Fibroblast of skin of abdomen (primary cell): Measurements from ENCODE around the gene MYADM.
"Not testable (repeated sequence)": the region's sequence is repeated elsewhere in the genome, so short reads cannot be mapped to it uniquely, and the experiment has no call there.

Experiments
- DNase-seq: peaks from one replicate; pipeline ENCODE4 v3.0.0-alpha.2; 2013

Gene MYADM

DNA sequence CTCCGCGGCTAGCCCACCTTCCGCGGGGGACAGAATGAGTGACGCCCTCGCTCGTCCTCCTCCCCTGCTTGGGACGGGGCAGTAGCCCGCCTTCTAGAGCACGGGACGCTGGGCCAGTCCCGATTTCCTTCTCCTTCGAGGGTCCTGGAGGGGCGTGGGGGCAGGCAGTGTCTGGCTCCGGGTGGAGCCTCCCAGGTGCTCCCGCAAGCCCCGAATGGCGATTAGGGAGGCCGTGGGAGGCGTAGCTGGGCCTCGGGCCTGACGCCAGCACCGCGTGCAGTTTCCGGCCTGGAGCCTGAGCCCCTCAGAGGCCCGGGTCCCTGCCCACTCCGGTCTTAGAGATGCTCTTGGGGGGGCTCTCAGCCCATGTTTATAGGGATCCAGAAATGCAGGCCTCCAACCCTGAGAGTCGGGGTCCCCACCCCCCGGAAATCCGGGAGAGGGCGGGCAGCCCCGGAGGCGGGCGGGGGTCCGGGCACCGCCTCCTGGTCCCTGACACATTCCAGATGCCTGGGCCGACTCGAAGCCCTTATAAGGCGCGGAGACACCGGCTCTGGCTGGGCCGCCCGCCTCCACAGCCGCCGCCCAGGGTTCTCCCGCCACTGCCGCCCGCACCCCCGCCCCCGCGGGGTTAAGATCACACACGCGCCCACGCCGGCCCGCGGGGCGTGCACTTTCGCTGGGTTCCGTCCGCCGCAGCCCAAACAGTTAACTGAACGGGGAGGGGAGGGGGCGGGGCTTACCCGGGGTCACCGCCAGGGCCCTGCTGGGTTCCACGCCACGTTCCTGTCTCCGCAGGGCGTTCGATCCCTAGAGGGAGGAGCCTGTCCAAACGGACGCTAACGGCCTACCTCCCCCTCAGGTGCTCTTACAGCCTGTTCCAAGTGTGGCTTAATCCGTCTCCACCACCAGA is 1.5 kb downstream of the MYADM start:
- DNase-seq = peak; percentile 92

DNA sequence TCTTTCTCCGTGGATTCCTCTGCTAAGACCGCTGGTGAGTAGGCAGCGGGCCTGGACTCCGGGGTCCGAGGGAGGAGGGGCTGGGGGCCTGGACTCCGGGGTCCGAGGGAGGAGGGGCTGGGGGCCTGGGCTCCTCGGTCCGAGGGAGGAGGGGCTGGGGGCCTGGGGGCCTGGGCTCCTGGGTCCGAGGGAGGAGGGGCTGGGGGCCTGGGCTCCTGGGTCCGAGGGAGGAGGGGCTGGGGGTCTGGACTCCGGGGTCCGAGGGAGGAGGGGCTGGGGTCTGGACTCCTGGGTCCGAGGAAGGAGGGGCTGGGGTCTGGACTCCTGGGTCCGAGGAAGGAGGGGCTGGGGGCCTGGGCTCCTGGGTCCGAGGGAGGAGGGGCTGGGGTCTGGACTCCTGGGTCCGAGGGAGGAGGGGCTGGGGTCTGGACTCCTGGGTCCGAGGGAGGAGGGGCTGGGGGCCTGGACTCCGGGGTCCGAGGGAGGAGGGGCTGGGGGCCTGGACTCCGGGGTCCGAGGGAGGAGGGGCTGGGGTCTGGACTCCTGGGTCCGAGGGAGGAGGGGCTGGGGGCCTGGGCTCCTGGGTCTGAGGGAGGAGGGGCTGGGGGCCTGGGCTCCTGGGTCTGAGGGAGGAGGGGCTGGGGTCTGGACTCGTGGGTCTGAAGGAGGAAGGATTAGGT is 2.3 kb downstream of the MYADM start:
- not testable (repeated sequence) for DNase-seq

- DNase-seq = no peak
Measured at GRCh38 chr19:53870485-53870844, 2.8 kb downstream of the MYADM start.

DNA sequence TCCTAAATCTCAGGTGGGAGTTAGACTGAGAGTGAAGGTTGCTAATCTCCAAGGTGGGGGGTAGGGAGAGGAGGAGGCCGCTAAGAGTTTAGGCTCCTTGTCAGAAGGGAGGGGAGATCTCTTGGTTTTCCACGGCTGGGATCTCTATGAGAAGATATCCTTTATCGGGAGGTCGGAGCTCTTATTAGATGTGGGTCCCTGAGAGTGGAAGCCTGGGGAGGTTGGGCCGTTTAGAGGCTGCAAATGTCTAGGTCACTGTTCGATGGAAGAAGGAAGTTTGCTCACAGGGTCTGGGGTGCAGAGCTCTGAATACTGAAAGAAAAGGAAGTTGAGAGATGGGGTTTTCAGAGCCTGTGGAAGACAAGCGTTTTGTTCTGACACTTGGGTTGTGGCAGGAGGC is 3.8 kb downstream of the MYADM start:
- no peak for DNase-seq

- no peak for DNase-seq
Measured at GRCh38 chr19:53872762-53873161, 5.1 kb downstream of the MYADM start.

- no peak for DNase-seq
Measured at GRCh38 chr19:53873773-53874605, 6.3 kb downstream of the MYADM start.

DNA sequence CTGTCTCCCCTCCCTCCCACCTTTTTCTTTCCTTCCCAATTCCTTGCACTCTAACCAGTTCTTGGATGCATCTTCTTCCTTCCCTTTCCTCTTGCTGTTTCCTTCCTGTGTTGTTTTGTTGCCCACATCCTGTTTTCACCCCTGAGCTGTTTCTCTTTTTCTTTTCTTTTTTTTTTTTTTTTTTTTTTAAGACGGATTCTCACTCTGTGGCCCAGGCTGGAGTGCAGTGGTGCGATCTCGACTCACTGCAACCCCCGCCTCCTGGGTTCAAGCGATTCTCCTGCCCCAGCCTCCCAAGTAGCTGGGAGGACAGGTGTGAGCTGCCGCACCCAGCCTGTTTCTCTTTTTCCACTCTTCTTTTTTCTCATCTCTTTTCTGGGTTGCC is 6.9 kb downstream of the MYADM start:
- DNase-seq = no peak

DNA sequence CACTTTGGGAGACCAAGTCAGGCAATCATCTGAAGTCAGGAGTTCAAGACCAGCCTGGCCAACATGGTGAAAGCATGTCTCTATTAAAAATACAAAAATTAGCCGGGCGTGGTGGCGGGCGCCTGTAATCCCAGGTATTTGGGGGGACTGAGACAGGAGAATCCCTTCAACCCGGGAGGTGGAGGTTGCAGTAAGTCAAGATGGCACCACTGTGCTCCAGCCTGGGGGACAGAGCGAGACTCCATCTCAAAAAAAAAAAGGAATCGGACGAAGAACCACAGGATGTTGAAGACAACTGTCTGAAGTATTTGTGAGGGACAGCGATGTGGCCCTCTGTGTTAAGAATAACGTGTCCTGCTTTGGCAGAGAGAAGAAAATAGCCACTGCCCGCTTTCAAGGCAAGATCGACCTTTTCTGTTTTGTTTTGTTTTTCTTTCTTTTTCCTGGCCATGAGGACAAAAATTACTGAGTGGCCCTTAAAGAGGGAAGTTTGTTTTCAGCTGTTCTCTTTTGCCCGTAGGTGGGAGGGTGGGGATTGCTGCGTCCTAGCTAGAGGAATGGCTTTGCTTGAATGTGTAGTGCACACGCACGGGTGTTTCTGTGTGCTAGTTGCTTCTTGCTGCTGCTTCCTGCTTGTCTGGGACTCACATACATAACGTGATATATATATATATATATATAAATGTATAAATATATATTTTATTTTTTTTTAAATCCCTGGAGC is 8.1 kb downstream of the MYADM start:
- no peak for DNase-seq

DNA sequence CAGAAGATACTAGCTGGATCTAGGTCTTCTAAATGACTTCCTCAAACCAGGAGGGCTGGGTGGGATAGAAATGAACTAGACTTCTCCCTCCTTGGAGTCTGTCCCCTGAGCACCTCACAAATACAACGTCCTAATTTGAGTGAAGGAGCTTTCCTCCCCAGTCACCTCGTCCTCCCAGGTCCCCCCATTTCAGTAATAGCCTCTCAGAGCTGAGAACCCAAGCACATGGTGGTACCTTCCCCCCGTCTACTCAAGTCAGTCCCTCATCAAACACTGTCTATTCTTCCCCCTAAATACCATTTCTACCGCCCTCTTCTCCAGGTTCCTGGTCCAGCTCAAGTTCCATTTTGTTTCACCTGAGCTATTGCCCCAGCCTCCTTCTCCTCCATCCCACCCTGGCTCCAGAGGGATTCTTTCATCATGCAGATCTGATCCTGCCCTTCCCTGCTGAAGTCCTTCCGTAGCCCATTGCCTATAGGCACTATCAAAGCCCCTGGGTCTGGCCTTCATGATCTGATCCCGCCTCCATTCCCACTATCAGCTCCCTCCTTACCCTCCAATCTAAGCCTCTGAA is 9.1 kb downstream of the MYADM start:
- DNase-seq = no peak

DNA sequence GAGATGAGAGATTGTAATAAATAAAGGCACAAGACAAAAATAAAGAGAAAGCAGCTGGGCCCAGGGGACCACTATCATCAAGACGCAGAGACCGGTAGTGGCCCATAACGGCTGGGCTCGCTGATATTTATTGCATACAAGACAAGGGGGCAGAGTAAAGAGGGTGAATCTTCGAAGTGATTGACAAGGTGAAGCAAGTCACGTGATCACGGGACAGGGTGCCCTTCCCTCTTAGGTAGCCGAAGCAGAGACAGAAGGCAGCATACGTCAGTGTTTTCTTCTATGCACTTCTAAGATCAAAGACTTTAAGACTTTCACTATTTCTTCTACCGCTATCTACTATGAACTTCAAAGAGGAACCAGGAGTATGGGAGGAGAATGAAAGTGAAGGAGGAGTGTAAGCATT is 9.7 kb downstream of the MYADM start:
- no peak for DNase-seq

DNA sequence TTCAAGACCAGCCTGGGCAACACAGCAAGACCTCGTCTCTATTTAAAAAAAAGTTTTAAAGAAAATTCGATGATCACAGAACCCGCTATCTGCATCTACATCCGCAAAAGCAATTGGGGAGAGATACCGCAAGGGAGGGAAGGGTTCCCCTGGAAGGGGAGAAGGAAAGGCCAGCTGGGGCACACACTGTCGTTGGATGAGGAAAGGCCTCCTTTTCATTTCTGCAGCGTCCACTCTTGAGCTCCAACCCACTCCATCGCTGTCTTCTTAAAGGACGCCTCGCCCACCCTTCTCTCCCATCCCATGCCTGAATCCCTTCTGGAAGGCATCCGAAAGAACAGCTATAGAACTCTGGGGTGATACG is 11.1 kb downstream of the MYADM start:
- DNase-seq = no peak

GRCh38 chr19:53879140-53880081 is 11.7 kb downstream of the MYADM start:
- DNase-seq = peak; percentile 92

DNA sequence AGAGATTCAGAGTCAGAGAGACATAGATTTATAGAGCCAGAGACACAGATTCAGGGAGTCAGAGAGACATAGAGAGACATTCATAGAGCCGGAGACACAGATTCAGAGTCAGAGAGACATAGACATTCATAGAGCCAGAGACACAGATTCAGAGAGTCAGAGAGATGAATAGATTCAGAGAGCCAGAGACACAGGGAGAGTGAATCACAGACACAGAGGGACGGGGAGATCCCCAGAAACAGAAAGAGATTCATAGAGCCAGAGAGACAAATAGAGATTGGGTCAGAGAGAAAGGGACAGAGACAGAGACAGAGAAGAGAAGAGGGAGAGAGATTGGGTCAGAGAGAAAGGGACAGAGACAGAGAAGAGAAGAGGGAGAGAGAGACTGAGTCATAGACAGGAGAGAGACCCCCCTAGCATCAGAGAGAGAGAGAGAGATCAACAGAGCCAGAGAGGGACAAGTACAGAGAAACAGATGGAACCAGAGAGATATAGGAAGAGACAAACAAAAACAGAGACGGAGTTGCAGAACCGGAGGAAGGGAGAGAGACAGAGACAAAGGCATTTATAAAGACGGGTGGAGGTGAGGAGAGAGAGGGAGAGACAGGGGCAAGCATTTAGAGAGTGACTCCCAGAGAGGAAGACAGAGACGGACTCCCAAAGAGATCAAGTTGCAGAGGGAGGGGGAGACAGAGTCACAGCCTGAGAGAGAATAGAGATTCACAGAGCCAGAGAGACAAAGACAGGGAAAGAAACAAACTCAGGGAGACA is 13.2 kb downstream of the MYADM start:
- DNase-seq = no peak

DNA sequence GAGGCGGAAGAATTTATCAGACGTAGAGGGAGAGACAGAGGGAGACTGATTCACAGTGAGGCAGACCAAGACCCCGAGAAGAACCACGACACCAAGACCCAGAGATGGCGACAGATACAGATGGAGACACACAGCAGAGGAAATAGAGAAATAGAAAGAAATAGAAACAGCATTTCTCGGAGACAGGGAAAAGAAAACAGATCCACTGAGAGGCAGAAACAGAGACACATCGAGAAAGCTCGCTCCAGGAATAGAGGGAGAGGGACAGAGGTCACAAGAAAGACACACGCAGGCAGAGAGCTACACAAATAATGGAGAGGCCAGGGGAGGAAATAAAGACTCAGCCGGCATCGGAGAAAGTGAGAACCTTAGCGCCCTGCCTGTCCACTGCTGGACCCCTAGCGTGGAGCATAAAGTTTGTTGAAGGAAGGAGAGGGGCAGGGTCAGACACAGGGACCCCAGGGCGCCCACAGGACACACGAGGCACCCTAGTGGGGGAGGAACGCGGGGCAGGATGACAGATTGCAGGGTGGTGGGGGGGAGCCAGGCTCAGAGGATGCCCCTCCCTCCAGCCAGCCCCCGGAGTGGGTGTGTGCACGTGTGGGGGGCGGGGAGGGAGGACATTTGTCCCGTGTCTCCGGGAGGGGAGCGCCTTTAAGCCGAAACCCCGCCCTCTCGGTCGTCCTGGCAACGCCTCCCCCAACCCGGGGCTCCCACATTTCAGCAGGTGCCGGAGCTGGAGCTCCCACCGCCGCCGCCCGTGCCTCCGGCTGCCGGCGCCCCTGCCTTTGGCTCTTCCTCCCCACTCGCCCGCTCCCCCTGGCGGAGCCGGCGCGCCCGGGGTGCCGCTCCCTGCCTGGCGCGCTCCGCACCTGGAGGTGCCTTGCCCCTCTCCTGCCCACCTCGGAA is 14.1 kb downstream of the MYADM start, which contains the start of gene PRKCG:
Gene PRKCG, plus strand, starts transcription at position 716 of the 909 bp plus-strand sequence. CDS start 298 bp downstream, outside the sequence.
- no peak for DNase-seq

- DNase-seq = no peak
Measured at GRCh38 chr19:53882391-53883050, 14.8 kb downstream of the MYADM start.

DNA sequence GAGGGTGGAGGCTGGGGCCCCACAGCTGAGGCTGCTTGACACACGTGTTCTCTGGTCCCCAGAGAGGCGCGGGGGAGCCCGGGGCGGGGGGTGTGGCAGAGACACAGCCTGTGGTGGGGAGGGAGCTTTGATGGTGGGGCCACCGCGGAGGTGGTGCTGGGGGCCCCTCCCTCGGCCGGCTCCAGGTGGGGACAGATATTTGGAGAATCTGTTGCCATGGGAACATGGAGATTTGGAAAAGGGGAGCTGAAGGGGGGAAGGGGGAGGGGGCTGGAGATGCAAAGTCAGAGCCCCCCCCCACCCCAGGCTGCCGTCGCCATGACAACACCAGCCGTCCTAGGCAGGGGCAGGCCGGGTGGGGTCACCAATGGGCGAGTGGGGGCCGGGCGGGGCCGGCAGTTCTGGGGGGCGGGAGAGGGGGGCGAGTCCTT is 15.6 kb downstream of the MYADM start:
- no peak for DNase-seq

DNA sequence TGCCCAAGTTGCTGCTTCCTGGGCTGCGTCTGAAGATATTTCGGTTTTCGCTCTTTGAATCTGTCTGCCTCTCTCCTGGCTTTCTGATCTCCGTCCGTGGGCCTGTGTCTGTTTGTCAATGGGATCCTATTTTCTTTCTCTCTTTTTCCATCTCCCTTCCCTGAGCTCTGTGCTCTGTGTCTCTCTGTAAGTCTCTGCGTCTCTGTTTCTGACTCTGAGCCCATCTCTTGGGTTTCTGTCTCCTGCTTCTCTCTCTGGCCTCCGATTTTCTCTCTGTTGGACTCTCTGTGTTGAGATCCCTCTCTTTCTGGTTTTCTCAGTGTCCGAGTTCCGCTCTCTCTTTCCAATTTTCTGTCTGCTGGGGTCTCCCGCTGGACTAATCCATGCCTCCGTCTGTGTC is 16.1 kb downstream of the MYADM start:
- DNase-seq = no peak

DNA sequence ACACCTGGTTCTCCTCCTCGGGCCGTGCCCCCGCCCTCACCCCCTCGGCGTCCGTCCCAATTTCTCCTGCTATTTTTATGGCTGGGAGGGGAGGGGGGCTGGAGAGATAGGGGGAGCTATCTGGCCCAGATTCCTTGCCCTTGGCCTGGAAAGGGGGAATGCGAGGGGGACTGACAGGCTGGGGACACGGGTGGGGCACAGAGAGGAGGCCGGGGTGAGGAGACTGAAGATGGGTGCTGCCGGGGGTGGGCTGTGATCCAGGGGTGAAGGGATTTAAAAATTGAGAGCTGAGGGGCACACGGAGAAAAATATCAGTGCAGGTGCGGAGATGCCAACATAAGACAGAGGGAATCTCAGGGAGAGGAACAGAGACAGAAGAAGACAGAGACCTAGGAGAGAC is 16.6 kb downstream of the MYADM start:
- no peak for DNase-seq
